K562 (cell line): ENCODE results near the gene C19orf47. TPM values are rescaled to one million over a fixed set of nuclear protein-coding genes. Genes with fewer than 3 reads are reported as not detected.

ENCODE experiments used
- ATAC-seq: fragments of 200-7000 bp; cut with Tn5 transposase; 3 replicates; pipeline ENCODE4 v1.9.1; 2020; ENCODE audit warnings: moderate library complexity
- BruUV-seq: library from RNA; stranded (reverse); fragments of 400-500 nt; replicated peaks from 2 replicates; lab custom pipeline; 2021; lab: Mats Ljungman, UMichigan
- CTCF ChIA-PET: fragments of 300-600 bp; formaldehyde crosslinking; extraction: SDS; loops from one replicate; lab custom pipeline; 2021; ENCODE audit warnings: low intra/inter-chr PET ratio; lab: Yijun Ruan, JAX
- POLR2A ChIA-PET: fragments of 300-600, 350-650 bp; sonication (Branson Sonifier 250); formaldehyde crosslinking; extraction: SDS; loops from one replicate; lab custom pipeline; 2021; ENCODE audit warnings: antibody characterized with exemption, inconsistent platforms; lab: Yijun Ruan, JAX
- DNase-seq, 4 experiments: peaks; one replicate each; pipeline versions ENCODE4 v3.0.0 to v3.0.0-alpha.2; 2011 to 2018; ENCODE audit warnings: low spot score in 3 of 4, mixed read lengths in 3 of 4; ENCODE audit errors: extremely low read depth in 1 of 4
- FAIRE-seq: peaks from 2 replicates; lab custom pipeline; 2011; peaks lifted over from hg19 to GRCh38; lab: Jason Lieb, UNC
- H2AFZ ChIP-seq: 2 replicates; pipeline ENCODE4 v1.6.0; 2011; ENCODE audit warnings: low read depth, low read length, control low read depth, inconsistent platforms
- H3K27ac ChIP-seq: fragments of 200-600 bp; 3 replicates; pipeline ENCODE4 v1.8.0; 2011; ENCODE audit warnings: low read depth, mild to moderate bottlenecking, control low read depth, inconsistent platforms, low read length, moderate library complexity, mixed read lengths; ENCODE audit errors: extremely low read depth
- H3K27me3 ChIP-seq, 2 experiments: fragments of 300-600 bp in 1 of 2; 2 replicates in 1 of 2; 3 replicates in 1 of 2; pipeline versions ENCODE4 v1.6.0 to v1.8.0; 2011; ENCODE audit warnings: inconsistent platforms in 2 of 2, low read length in 2 of 2, mild to moderate bottlenecking in 1 of 2, mixed read lengths in 1 of 2, moderate library complexity in 1 of 2; ENCODE audit not compliant: control insufficient read depth in 2 of 2, insufficient read depth in 2 of 2
- H3K36me3 ChIP-seq: fragments of 300-600 bp; 3 replicates; pipeline ENCODE4 v1.8.0; 2011; ENCODE audit warnings: mild to moderate bottlenecking, low read length, inconsistent platforms; ENCODE audit not compliant: control insufficient read depth, insufficient read depth
- H3K4me1 ChIP-seq, 2 experiments: fragments of 200-600 bp in 1 of 2; replicated peaks in 1 of 2; 2 replicates in 1 of 2; 3 replicates in 1 of 2; pipeline versions ENCODE4 v1.5.1 to v1.8.0; 2011; ENCODE audit warnings: inconsistent platforms in 2 of 2, low read length in 2 of 2, mild to moderate bottlenecking in 1 of 2, mixed read lengths in 1 of 2, moderate library complexity in 1 of 2; ENCODE audit not compliant: control insufficient read depth in 2 of 2, insufficient read depth in 2 of 2
- H3K4me2 ChIP-seq: 2 replicates; pipeline ENCODE4 v1.6.1; 2011; ENCODE audit warnings: low read length, control low read depth, inconsistent platforms, mixed read lengths; ENCODE audit not compliant: insufficient read depth
- H3K4me3 ChIP-seq: fragments of 200-600 bp; sonication (generic), shearing (Covaris generic); 2 replicates; pipeline ENCODE4 v1.5.1; 2016; ENCODE audit warnings: control low read depth, inconsistent platforms
- H3K79me2 ChIP-seq: fragments of 200-600 bp; 3 replicates; pipeline ENCODE4 v1.8.0; 2011; ENCODE audit warnings: low read length, inconsistent platforms; ENCODE audit not compliant: control insufficient read depth, insufficient read depth
- H3K9ac ChIP-seq, 2 experiments: 2 replicates each; pipeline versions ENCODE4 v1.6.0 to v1.6.1; 2011; ENCODE audit warnings: low read depth in 2 of 2, low read length in 2 of 2, control low read depth in 1 of 2, inconsistent platforms in 1 of 2, mild to moderate bottlenecking in 1 of 2, mixed read lengths in 1 of 2; ENCODE audit not compliant: insufficient read depth in 1 of 2
- H3K9me1 ChIP-seq: one replicate; pipeline ENCODE4 v1.6.0; 2011; ENCODE audit warnings: inconsistent platforms, mild to moderate bottlenecking, low read length, moderate library complexity; ENCODE audit not compliant: control insufficient read depth, insufficient read depth
- H3K9me3 ChIP-seq: replicated peaks from 2 replicates; pipeline ENCODE4 v1.5.1; 2011; ENCODE audit warnings: low read depth, low read length, inconsistent platforms; ENCODE audit not compliant: control insufficient read depth, insufficient read depth
- H4K20me1 ChIP-seq: replicated peaks from 2 replicates; pipeline ENCODE4 v1.6.1; 2011; ENCODE audit warnings: low read length, inconsistent platforms, mixed read lengths; ENCODE audit not compliant: control insufficient read depth, insufficient read depth
- ARHGAP35 ChIP-seq: fragments of 450-650 bp; IDR thresholded peaks from 2 replicates; pipeline ENCODE4 v1.6.1; 2018; ENCODE audit not compliant: partially characterized antibody
- FOXK2 ChIP-seq, 2 experiments: fragments of 450-650 bp; IDR thresholded peaks in 1 of 2; conservative IDR thresholded peaks in 1 of 2; 2 replicates each; pipeline ENCODE4 v1.6.1; 2016; ENCODE audit warnings: low read depth in 2 of 2, mild to moderate bottlenecking in 1 of 2
- GTF2B ChIP-seq: IDR thresholded peaks from 2 replicates; pipeline ENCODE4 v1.6.1; 2011; ENCODE audit not compliant: insufficient read length; ENCODE audit errors: extremely low read depth
- HNRNPUL1 ChIP-seq: fragments of 200-400 bp; formaldehyde crosslinking; IDR thresholded peaks from 2 replicates; pipeline ENCODE4 v1.6.1; 2017; ENCODE audit warnings: low read length
- NONO ChIP-seq, 2 experiments: fragments of 200-400 bp in 1 of 2; fragments of 450-650 bp in 1 of 2; formaldehyde crosslinking in 1 of 2; IDR thresholded peaks; 2 replicates each; pipeline ENCODE4 v1.6.1; 2017; ENCODE audit warnings: low read depth in 2 of 2, mild to moderate bottlenecking in 2 of 2, moderate library complexity in 2 of 2, low read length in 1 of 2
- ZC3H4 ChIP-seq: sonication (generic); formaldehyde crosslinking; IDR thresholded peaks from 2 replicates; pipeline ENCODE4 v1.9.0; 2021; ENCODE audit warnings: missing genetic modification reagents, borderline replicate concordance
- ZNF124 ChIP-seq: sonication (generic); formaldehyde crosslinking; IDR thresholded peaks from 2 replicates; pipeline ENCODE4 v1.8.1; 2022; ENCODE audit warnings: missing genetic modification reagents
- ZNF311 ChIP-seq: fragments of 250-450 bp; sonication (Bioruptor Pico); IDR thresholded peaks from 2 replicates; pipeline ENCODE4 v1.4.0; 2020; ENCODE audit warnings: mild to moderate bottlenecking, moderate library complexity
- ZNF592 ChIP-seq: fragments of 450-650 bp; IDR thresholded peaks from 2 replicates; pipeline ENCODE4 v1.6.1; 2017; ENCODE audit warnings: antibody characterized with exemption, mild to moderate bottlenecking
- ZNF707 ChIP-seq: fragments of 250-450 bp; sonication (Bioruptor Pico); conservative IDR thresholded peaks from 2 replicates; pipeline ENCODE4 v1.8.0; 2022; ENCODE audit warnings: inconsistent platforms, mild to moderate bottlenecking, moderate library complexity
- WGBS: fragments of 100-300 bp; shearing (Covaris generic); methylation state at CpG from one replicate; pipeline ENCODE4 v1.1.6; 2016; ENCODE audit warnings: low coverage, mixed read lengths; ENCODE audit not compliant: insufficient coverage; ENCODE audit errors: missing lambda C conversion rate; 5-methylcytosine and 5-hydroxymethylcytosine counted together
- in situ Hi-C: fragments of 300-500 bp; cut with MboI; formaldehyde crosslinking; loops from 4 replicates; pipeline ENCODE4 v1.15.0; 2018; ENCODE audit warnings: inconsistent platforms, mixed read lengths
- intact Hi-C: fragments of 100-400 bp; cut with micrococcal nuclease; formaldehyde crosslinking; loops from 2 replicates; pipeline ENCODE4 v1.14.2; 2022
- polyA plus RNA-seq, 8 experiments: library from polyadenylated mRNA; depleted of rRNA in 4 of 8; stranded (reverse) in 5 of 8; unstranded in 3 of 8; fragments of >200 nt; fragmentation: Nextera tagmentation in 2 of 8; fragmentation: Illumina TruSeq in 1 of 8; extraction: Ambion mirVana in 2 of 8; extraction: Trizol in 1 of 8; gene quantifications; 2 replicates each; pipeline versions ENCODE4 v1.2.1 to v1.2.3, GENCODE V29; 2011 to 2014; ENCODE audit warnings: inconsistent platforms in 1 of 8, missing spikeins in 1 of 8
- total RNA-seq, 7 experiments: library from RNA; depleted of rRNA in 6 of 7; stranded (reverse); fragments of >200 nt in 6 of 7; fragmentation: Illumina TruSeq in 2 of 7; extraction: Trizol in 2 of 7; gene quantifications; 2 replicates each; pipeline versions ENCODE4 v1.2.1 to v1.2.3, GENCODE V29; 2011 to 2021; ENCODE audit warnings: low replicate concordance in 1 of 7

Gene C19orf47
- total and polyA plus RNA-seq, 9 of the 15 experiments (the other 6 are each of a cell fraction or from before 2014, with no cell fraction given), result 0.08 to 26.1 (median 14.7) TPM

GRCh38 chr19:40298026-40298425 is 50.2 kb downstream of the C19orf47 start:
- no TSS peak for BruUV-seq
- Histone ChIP-seq H2AFZ (no peak overlapping the region), H3K27ac (no peak overlapping the region), H3K9me1 (no peaks in the 10 kb centered on the region), H3K9me3 (no peaks in the 10 kb centered on the region), H3K27me3 (no peaks in the 10 kb centered on the region), H4K20me1 (no peaks in the 10 kb centered on the region), H3K4me3 (no peak overlapping the region), H3K36me3 (no peaks in the 10 kb centered on the region), H3K79me2 (no peaks in the 10 kb centered on the region), H3K9ac (no peak overlapping the region), H3K4me2 (no peak overlapping the region), H3K4me1 (no peaks in the 10 kb centered on the region; a peak in 1 of 5 replicates)
- POLR2A ChIA-PET, result interaction anchor here (0.6 kb wide), 1 partner anchor 156 kb away, joined by 3 read pairs; no protein-coding TSS in a partner anchor
- ATAC-seq (no peak), FAIRE-seq (no peak), DNase-seq (no peak)
- in situ Hi-C loops, result no loop called here
- intact Hi-C loops, result no loop called here
- 49% methylated on average over 3 of the region's 3 CpGs for WGBS
- CTCF ChIA-PET, result no interaction called here
- TF ChIP-seq ZNF707 (CRISPR knock-in tag), result no peak
- TF ChIP-seq ZNF124 (CRISPR knock-in tag), result no peak
- TF ChIP-seq ZNF592, result no peak
- no peak for TF ChIP-seq ARHGAP35
- TF ChIP-seq FOXK2 (conservative IDR thresholded peaks at IDR 0.05 in 1 of 2, IDR thresholded peaks at IDR 0.05 in 1 of 2; ENCODE audit: low read depth in 2 of 2), result no peak
- TF ChIP-seq NONO (IDR thresholded peaks at IDR 0.05; ENCODE audit: low read depth in 2 of 2, low read length in 1 of 2), result no peak
- TF ChIP-seq ZC3H4, result no peak
- TF ChIP-seq HNRNPUL1, result no peak
- TF ChIP-seq GTF2B, result no peak
- no peak for TF ChIP-seq ZNF311 (CRISPR knock-in tag)
